ENCODE results near the gene TYW3.
A peak's percentile ranks its signal among the peaks of the same experiment; 100 is the strongest.
"Not testable (repeated sequence)": the region's sequence is repeated elsewhere in the genome, so short reads cannot be mapped to it uniquely, and the experiment has no call there.

TYW3 gene

GRCh38 chr1:74731399-74732052 is 1.4 kb upstream of the TYW3 start:
- no peak for DNase-seq (ENCODE audit: low read depth in 3 of 3, low spot score in 1 of 3)

GRCh38 chr1:74732071-74732946 is 643 bp upstream of the TYW3 start:
- DNase-seq (ENCODE audit: low read depth in 3 of 3, low spot score in 1 of 3): peak in 1 of 3 donors; percentile 5

GRCh38 chr1:74733604-74734484 is 892 bp downstream of the TYW3 start:
- no peak for DNase-seq (ENCODE audit: low read depth in 3 of 3, low spot score in 1 of 3)

GRCh38 chr1:74737333-74737732 is 4.4 kb downstream of the TYW3 start:
- DNase-seq (ENCODE audit: low read depth in 3 of 3, low spot score in 1 of 3): no peak

GRCh38 chr1:74740307-74740980 is 7.5 kb downstream of the TYW3 start:
- DNase-seq (ENCODE audit: low read depth in 3 of 3, low spot score in 1 of 3): not testable (repeated sequence)

- not testable (repeated sequence) for DNase-seq (ENCODE audit: low read depth in 3 of 3, low spot score in 1 of 3)
These were observed 12.3 kb downstream of the TYW3 start for GRCh38 chr1:74745247-74745646.

GRCh38 chr1:74748960-74749359 is 16.0 kb downstream of the TYW3 start:
- DNase-seq (ENCODE audit: low read depth in 3 of 3, low spot score in 1 of 3): no peak

GRCh38 chr1:74753104-74753503 is 20.2 kb downstream of the TYW3 start:
- no peak for DNase-seq (ENCODE audit: low read depth in 3 of 3, low spot score in 1 of 3)

GRCh38 chr1:74755475-74755874 is 22.5 kb downstream of the TYW3 start:
- DNase-seq (ENCODE audit: low read depth in 3 of 3, low spot score in 1 of 3): no peak

- not testable (repeated sequence) for DNase-seq (ENCODE audit: low read depth in 3 of 3, low spot score in 1 of 3)
These were observed 23.7 kb downstream of the TYW3 start for GRCh38 chr1:74756650-74757049.

GRCh38 chr1:74763807-74764206 is 30.9 kb downstream of the TYW3 start:
- no peak for DNase-seq (ENCODE audit: low read depth in 3 of 3, low spot score in 1 of 3)

GRCh38 chr1:74766579-74766978 is 33.6 kb downstream of the TYW3 start:
- no peak for DNase-seq (ENCODE audit: low read depth in 3 of 3, low spot score in 1 of 3)

- no peak for DNase-seq (ENCODE audit: low read depth in 3 of 3, low spot score in 1 of 3)
These were observed 34.5 kb downstream of the TYW3 start for GRCh38 chr1:74767490-74767889.

GRCh38 chr1:74771913-74772515 is 39.1 kb downstream of the TYW3 start:
- no peak for DNase-seq (ENCODE audit: low read depth in 3 of 3, low spot score in 1 of 3)

- DNase-seq (ENCODE audit: low read depth in 3 of 3, low spot score in 1 of 3): no peak
These were observed 40.0 kb downstream of the TYW3 start for GRCh38 chr1:74772945-74773344.

- no peak for DNase-seq (ENCODE audit: low read depth in 3 of 3, low spot score in 1 of 3)
These were observed 40.6 kb downstream of the TYW3 start for GRCh38 chr1:74773582-74773981.

- DNase-seq (ENCODE audit: low read depth in 3 of 3, low spot score in 1 of 3): no peak
These were observed 42.8 kb downstream of the TYW3 start for GRCh38 chr1:74775735-74776134.

GRCh38 chr1:74777525-74777924 is 44.6 kb downstream of the TYW3 start:
- no peak for DNase-seq (ENCODE audit: low read depth in 3 of 3, low spot score in 1 of 3)

- no peak for DNase-seq (ENCODE audit: low read depth in 3 of 3, low spot score in 1 of 3)
These were observed 46.8 kb downstream of the TYW3 start for GRCh38 chr1:74779750-74780149.

GRCh38 chr1:74780594-74780993 is 47.6 kb downstream of the TYW3 start:
- no peak for DNase-seq (ENCODE audit: low read depth in 3 of 3, low spot score in 1 of 3)

- no peak for DNase-seq (ENCODE audit: low read depth in 3 of 3, low spot score in 1 of 3)
These were observed 53.0 kb downstream of the TYW3 start for GRCh38 chr1:74785944-74786343.
